Liver (tissue), 3 donors: Measurements from ENCODE around the gene ZNF180.

Experiments
- EGR1 ChIP-seq, 2 donors: IDR thresholded peaks; 2 replicates each; pipeline ENCODE4 v1.6.1; 2016 to 2018; ENCODE audit warnings: antibody characterized with exemption in 2 of 2, low read depth in 2 of 2
- FOXA2 ChIP-seq: IDR thresholded peaks from 2 replicates; pipeline ENCODE4 v1.6.1; 2016; ENCODE audit warnings: antibody characterized with exemption
- GABPA ChIP-seq, 2 donors: IDR thresholded peaks in 1 of 2; conservative IDR thresholded peaks in 1 of 2; 2 replicates each; pipeline ENCODE4 v1.6.1; 2016; ENCODE audit warnings: antibody characterized with exemption in 2 of 2, mild to moderate bottlenecking in 1 of 2, moderate library complexity in 1 of 2
- RAD21 ChIP-seq, 2 donors: IDR thresholded peaks; 2 replicates each; pipeline ENCODE4 v1.6.1; 2016; ENCODE audit warnings: antibody characterized with exemption in 2 of 2, mild to moderate bottlenecking in 2 of 2
- SP1 ChIP-seq: IDR thresholded peaks from 2 replicates; pipeline ENCODE4 v1.6.1; 2018; ENCODE audit warnings: antibody characterized with exemption, mild to moderate bottlenecking
- YY1 ChIP-seq: IDR thresholded peaks from 2 replicates; pipeline ENCODE4 v1.6.1; 2016; ENCODE audit warnings: antibody characterized with exemption, mild to moderate bottlenecking
- TF ChIP-seq, protein P1 (sequence below): fragments of 150-350 bp; IDR thresholded peaks from 2 replicates; pipeline ENCODE4 v1.5.1; 2017; ENCODE audit warnings: improper control_type of control experiment, low read depth, low read length; ENCODE audit not compliant: missing input control
- TF ChIP-seq, protein P2 (sequence below): IDR thresholded peaks from 2 replicates; pipeline ENCODE4 v1.6.1; 2016; ENCODE audit warnings: antibody characterized with exemption
- TF ChIP-seq, protein P3 (sequence below): IDR thresholded peaks from 2 replicates; pipeline ENCODE4 v1.6.1; 2016; ENCODE audit warnings: antibody characterized with exemption, mild to moderate bottlenecking
- TF ChIP-seq, protein P4 (sequence below): IDR thresholded peaks from 2 replicates; pipeline ENCODE4 v1.6.1; 2016; ENCODE audit warnings: antibody characterized with exemption
- donor health status: healthy.
- donor health status: healthy.

DNA sequence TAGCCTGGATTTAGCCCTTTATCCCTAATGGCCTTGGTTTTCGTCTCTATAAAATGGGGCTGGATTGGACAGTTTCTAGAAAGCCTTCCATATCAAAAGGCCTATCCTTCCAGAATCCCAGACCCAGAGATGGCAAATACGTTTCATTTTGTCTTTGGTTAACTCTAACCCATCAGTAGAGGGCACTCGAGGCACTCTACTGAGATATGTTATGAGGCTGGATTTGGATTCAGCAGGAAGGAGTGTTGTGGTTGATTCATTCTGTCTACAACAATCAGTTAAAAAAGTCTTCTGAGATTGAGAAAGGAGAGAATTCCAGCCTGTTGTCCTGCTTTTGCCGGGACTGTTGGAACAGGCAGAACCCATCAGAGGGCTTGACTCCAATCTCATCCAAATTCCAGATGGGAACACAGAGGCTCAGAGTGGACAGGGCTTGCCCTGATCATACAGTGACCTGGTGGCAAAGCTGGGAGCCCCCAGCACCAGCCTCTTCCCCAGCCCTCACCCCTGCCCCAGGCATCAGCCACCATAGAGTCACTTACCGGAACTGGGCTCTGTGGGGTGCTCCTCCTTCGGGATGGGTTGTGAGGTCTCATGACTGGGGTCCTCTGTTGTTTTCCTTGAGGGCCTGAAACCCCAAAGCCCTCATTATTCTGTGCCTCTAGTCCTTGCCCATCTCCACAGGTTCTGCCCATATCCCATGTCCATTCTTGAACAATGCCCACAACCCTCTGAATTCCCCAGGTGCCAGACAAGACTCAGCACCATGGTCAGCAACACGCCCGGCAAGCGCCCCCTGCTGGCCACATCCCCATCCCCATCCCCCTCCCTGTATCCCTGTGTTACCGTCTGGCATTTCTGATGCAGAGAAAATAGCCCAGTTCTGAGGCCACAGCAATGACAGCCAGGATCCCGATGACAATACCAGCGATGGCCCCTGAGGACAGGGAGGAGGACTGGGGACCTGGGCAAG is 12.3 kb upstream of the ZNF180 start:
- TF ChIP-seq FOXA2 = no peak
- TF ChIP-seq, protein P1, sequence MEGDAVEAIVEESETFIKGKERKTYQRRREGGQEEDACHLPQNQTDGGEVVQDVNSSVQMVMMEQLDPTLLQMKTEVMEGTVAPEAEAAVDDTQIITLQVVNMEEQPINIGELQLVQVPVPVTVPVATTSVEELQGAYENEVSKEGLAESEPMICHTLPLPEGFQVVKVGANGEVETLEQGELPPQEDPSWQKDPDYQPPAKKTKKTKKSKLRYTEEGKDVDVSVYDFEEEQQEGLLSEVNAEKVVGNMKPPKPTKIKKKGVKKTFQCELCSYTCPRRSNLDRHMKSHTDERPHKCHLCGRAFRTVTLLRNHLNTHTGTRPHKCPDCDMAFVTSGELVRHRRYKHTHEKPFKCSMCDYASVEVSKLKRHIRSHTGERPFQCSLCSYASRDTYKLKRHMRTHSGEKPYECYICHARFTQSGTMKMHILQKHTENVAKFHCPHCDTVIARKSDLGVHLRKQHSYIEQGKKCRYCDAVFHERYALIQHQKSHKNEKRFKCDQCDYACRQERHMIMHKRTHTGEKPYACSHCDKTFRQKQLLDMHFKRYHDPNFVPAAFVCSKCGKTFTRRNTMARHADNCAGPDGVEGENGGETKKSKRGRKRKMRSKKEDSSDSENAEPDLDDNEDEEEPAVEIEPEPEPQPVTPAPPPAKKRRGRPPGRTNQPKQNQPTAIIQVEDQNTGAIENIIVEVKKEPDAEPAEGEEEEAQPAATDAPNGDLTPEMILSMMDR = peak; percentile 12
- TF ChIP-seq, protein P2, sequence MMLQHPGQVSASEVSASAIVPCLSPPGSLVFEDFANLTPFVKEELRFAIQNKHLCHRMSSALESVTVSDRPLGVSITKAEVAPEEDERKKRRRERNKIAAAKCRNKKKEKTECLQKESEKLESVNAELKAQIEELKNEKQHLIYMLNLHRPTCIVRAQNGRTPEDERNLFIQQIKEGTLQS = no peak
- TF ChIP-seq, protein P3, sequence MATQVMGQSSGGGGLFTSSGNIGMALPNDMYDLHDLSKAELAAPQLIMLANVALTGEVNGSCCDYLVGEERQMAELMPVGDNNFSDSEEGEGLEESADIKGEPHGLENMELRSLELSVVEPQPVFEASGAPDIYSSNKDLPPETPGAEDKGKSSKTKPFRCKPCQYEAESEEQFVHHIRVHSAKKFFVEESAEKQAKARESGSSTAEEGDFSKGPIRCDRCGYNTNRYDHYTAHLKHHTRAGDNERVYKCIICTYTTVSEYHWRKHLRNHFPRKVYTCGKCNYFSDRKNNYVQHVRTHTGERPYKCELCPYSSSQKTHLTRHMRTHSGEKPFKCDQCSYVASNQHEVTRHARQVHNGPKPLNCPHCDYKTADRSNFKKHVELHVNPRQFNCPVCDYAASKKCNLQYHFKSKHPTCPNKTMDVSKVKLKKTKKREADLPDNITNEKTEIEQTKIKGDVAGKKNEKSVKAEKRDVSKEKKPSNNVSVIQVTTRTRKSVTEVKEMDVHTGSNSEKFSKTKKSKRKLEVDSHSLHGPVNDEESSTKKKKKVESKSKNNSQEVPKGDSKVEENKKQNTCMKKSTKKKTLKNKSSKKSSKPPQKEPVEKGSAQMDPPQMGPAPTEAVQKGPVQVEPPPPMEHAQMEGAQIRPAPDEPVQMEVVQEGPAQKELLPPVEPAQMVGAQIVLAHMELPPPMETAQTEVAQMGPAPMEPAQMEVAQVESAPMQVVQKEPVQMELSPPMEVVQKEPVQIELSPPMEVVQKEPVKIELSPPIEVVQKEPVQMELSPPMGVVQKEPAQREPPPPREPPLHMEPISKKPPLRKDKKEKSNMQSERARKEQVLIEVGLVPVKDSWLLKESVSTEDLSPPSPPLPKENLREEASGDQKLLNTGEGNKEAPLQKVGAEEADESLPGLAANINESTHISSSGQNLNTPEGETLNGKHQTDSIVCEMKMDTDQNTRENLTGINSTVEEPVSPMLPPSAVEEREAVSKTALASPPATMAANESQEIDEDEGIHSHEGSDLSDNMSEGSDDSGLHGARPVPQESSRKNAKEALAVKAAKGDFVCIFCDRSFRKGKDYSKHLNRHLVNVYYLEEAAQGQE = peak; percentile 95
- TF ChIP-seq RAD21 (IDR thresholded peaks at IDR 0.05) = peak; percentile 26 to 32
- no peak for TF ChIP-seq EGR1 (IDR thresholded peaks at IDR 0.05; ENCODE audit: low read depth in 2 of 2)
- TF ChIP-seq, protein P4, sequence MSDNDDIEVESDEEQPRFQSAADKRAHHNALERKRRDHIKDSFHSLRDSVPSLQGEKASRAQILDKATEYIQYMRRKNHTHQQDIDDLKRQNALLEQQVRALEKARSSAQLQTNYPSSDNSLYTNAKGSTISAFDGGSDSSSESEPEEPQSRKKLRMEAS = no peak
- TF ChIP-seq YY1 = no peak
- TF ChIP-seq SP1 = no peak
- no peak for TF ChIP-seq GABPA (IDR thresholded peaks at IDR 0.05 in 1 of 2, conservative IDR thresholded peaks at IDR 0.05 in 1 of 2)
